Stimulated activated CD8-positive, alpha-beta memory T cell treated with anti-CD3 and anti-CD28 coated beads, Interleukin-7, amount 100 ng/mL, for 1 hour (primary cell): ENCODE results near the gene DNAH2.

Source experiments
- DNase-seq, 2 donors: peaks; one replicate each; pipeline ENCODE4 v3.0.0-alpha.2; 2020; ENCODE audit warnings: low read depth in 2 of 2

The DNAH2 gene

DNA sequence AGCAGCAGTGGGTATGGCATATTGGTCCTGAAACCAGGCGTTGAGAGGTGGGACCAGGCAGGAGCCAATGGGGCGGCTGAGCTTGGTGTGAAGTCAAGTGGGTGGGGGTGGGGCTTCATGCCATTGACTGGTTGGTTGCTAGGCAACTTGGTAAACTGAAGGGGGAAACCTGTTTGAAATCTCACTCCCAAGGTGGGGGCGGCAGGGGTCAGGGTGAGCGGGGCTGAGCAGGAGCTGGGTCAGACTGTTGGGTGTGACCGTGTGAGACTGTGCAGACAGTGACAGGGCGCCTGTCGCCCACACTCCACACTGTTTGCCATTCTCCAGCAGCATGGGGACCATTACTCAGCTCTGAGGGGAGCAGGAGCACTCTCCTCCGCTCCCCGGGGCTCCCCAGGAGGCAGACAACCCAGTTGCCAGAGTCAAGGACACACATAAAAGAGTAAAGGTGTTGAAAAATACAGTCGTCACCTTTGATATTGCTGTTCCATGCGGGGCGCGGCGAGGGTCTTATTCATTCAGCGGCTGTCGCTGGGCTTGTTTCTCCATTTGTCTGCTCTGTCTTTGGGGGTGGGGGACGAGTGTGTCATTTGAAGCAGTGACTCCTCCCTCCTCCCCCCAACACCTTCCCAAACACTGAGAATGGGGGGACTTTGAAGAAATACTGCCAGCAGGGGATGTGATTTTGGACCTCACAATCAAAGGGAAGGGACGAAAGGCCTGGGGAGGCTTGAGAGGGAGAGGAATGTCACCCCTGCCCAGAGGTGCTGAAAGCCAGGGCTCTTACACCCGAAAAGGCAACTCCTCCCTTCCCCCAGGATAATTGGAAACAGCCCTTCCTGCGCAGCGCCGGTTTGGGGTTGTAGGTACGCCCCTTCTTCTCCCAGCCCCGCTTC, 13.7 kb upstream of the DNAH2 start:
- DNase-seq: no peak

DNA sequence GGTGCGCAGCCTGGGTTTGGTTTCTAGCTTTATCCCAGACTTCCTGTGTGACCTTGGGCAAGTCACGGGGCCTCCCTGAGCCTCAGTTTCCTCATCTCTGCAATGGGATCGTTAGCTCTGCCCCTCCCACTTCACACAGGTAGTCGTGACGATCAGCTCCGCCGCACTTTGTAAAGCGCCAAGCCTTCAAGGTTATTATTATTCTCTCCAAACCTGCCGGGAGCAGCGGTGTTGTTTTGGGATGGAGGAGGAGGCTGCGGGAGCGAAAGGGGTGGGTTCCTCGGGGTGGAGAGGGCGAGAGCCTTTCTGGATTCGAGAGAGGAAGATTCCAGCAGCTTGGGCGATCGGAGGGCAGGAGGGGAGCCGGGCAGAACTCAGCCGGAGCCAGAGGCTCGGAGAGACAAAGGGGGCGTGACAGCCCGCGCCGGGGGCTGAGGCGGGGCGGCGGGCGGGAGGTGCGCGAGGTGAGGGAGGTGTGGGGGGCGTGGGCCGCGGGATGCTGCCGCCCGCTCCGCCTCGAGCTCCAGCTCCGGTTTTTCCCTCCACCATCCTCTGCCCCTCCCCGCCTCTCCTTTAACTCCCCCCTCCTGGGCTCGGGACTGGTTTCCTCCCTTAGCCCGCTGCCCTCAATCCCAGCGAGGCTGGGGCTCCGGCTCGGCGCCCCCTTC, 12.8 kb upstream of the DNAH2 start, which contains the start of gene EFNB3:
Gene EFNB3 (plus strand): TSS at position 602 of the 668 bp plus-strand sequence. CDS start 397 bp downstream, outside the sequence.
- DNase-seq: no peak

DNA sequence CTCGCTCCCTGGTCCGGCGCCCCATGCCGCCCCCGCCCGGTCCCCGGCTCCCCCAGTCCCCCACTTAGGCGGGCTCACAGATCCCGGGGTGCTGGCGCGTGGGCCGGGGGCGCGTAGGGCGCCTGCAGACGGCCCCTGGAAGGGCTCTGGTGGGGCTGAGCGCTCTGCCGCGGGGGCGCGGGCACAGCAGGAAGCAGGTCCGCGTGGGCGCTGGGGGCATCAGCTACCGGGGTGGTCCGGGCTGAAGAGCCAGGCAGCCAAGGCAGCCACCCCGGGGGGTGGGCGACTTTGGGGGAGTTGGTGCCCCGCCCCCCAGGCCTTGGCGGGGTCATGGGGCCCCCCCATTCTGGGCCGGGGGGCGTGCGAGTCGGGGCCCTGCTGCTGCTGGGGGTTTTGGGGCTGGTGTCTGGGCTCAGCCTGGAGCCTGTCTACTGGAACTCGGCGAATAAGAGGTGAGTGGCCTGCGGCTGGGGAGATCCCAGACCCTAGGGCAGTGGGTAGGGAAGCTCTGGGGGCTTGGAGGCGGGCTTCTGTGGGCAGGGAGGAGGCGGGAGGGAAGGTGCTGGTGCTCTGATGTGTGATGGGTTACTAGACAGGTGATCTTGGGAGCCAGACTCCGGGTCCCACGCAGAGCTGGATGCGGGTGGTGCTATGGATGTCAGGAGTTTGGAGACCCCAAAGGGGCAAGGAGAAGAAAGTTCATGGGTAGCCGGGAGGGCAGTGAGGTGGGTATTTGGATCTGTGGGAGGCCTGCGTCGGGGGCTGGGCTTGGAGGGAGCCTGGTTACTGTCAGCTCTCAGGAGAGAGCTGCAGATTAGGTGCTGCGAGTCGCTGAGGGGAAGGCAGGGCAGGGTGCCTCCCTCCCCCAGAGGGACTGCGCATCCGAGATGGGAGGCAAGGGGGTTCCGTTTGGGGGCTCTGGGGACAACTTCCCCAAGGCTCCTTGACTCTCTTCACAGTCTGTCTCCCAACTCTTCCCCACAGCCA, 12.0 kb upstream of the DNAH2 start:
- no peak for DNase-seq

DNA sequence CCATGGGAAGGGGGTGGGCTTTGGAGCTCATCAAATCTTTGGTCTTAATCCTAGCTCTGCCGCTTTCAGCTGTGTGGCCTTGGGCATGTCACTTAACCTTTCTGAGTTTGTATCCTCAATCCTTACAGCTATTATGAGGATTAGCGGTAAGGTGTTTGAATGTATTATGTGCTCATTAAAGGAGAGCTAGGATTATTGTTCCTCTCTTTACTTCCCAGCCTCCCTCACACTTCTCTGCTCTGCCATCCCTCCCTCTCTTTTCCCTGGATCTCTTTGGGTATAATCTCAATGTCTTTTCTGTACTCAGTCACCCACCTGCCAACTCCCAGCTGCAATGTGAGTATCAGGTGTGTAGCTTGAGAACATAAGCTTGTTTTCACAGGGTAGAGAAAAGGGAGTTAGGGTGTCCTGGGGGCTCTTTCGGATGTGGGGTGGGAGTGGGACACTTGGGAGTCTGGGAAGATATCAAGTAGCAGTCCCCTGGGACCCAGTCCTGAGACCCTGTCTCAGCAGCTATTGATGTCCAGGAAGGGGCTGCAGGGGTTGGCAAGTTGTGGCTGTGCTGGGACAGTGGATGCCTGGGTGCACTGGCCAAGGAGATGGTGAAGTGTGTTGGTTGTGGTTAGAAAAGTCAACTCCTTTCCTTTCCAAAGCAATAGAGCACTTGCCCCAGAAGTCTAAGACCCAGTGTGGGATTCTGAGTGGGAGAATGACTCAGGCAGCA, 10.8 kb upstream of the DNAH2 start:
- DNase-seq: no peak

DNA sequence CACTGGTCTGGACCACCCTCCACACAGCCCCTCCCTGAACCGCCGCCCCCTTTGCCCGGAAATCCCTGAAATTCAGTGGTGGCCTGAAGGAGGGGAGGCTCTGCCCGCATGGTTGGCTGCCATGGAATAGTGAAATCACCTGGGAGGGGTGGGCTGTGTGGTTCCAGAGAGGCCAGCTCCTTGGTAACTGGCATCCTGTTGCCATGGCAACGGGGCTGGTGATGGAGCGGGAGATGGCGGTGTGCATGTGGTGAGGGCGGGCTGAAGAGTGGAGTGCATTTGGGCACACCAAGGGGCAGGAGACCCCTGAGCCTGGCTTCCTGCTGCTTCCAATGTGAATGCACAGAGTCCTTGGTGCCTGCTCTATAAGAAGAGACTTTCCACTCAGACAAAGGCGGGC, 10.1 kb upstream of the DNAH2 start:
- DNase-seq: no peak

DNA sequence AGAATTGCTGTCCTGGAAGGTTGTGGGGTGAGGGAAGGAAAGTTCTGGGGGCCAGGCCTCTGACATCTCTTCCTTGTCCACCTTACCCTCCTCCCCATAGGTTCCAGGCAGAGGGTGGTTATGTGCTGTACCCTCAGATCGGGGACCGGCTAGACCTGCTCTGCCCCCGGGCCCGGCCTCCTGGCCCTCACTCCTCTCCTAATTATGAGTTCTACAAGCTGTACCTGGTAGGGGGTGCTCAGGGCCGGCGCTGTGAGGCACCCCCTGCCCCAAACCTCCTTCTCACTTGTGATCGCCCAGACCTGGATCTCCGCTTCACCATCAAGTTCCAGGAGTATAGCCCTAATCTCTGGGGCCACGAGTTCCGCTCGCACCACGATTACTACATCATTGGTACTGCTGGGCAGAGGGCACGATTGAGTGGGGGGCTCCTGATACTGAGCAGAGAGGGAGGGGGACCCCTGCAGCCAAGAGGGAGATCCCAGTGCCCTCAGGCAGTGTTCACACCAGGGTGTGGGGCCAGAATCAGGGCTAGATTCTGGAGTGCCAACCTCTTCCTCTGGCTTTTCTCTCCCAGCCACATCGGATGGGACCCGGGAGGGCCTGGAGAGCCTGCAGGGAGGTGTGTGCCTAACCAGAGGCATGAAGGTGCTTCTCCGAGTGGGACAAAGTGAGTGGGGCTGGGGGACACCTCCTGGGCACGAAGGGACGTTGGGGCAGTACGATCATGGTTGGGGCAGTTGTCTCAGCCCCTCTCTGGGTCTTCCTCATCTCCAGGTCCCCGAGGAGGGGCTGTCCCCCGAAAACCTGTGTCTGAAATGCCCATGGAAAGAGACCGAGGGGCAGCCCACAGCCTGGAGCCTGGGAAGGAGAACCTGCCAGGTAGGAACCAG, 9.4 kb upstream of the DNAH2 start:
- DNase-seq: no peak

DNA sequence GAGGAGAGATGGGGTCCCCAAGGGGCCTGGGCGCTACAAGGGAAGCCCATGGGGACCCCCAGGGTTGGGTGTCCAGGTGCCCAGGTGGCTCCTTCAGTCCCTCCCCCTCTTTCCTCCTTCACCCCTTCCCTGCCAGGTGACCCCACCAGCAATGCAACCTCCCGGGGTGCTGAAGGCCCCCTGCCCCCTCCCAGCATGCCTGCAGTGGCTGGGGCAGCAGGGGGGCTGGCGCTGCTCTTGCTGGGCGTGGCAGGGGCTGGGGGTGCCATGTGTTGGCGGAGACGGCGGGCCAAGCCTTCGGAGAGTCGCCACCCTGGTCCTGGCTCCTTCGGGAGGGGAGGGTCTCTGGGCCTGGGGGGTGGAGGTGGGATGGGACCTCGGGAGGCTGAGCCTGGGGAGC, 8.5 kb upstream of the DNAH2 start:
- DNase-seq: no peak

DNA sequence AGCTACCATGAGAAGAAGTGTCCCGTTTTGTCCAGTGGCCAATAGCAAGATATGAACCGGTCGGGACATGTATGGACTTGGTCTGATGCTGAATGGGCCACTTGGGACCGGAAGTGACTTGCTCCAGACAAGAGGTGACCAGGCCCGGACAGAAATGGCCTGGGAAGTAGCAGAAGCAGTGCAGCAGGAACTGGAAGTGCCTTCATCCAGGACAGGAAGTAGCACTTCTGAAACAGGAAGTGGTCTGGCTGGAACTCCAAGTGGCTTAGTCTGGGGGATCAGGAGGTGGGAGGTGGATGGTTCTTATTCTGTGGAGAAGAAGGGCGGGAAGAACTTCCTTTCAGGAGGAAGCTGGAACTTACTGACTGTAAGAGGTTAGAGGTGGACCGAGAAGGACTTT, 7.2 kb upstream of the DNAH2 start:
- DNase-seq: no peak

DNA sequence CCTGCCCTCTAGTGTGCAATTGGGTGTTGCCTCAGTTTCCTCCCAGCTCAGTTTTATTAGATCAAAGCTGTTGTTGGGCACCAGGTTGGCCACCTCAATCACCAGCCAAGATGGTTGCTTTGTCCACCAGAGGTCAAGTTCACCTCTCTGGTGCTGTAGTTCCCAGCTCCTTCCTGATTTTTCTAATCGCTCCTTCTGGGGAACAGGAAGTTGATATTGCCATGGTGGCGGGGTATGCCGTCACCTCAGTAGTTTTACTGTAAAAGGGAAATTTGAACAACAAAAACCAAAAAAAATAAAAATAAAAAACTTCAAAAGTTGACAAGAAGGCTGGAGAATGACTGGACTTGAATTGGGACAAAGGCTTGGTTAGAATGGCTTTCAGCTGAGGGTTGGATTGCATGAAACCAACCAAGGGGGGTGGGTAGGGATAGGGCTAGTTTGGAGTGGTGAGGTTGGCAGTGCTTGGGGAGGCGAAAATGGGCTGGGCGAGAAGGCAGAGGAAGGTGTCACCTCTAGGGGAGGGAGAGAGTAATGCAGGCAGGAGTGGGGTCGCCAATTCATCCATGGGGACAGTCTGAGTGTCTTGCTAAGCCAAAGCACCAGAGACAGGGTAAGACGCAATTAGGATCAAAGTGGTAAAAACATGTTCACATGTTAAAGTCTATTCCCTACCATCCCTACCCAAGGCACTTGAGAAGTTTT, 6.3 kb upstream of the DNAH2 start:
- DNase-seq: no peak

DNA sequence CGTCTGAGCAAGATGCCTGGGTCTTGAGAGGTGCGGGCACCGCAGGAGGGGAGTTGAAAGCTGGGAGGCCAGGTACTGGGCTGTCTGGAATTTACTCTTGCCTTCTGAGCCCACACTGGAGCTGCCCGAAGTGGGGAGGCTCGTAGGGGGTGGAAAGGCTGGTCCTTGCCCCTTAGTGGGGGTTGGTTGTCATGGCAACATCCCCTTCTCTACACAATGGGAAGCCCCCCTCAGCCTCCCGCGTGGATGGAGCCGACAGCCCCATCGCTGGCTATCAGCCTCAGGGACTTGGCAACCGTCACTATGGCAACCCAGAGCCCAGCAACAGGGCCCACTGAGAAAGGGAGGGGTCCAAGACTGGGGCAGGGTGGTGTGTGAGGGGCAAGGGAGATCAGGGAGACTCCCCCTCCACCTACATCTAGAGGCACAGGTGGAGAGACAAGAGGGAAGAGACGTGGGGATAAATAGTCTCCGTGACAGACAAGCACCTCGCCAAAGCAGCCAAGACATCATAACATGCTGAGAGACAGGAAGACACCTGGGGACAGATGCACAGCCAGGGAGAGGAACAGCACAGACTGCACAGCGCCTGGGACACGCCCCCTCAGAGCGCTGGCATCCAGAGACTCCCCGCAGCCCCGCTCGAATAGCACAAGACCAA, 5.3 kb upstream of the DNAH2 start:
- DNase-seq: no peak

DNA sequence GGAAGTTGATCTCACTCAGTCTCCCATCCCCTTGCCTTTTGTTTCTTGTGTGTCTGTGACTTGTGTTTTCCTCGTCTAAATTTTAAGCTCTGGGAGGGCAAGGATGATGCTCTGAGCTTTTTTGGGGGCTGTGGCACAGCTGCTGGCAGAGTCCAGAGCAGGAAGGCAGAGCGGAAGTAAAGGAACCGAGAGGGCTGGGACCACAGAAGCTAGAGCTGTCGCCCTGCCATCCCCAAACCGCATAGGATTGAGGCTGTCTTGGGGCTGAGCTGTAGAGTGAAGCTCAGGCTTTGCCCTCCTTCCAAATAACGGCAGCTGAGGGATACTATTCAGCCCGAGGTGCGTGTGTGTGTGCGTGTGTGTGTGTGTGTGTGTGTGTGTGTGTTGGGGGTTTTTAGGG, 3.8 kb upstream of the DNAH2 start:
- no peak for DNase-seq

DNA sequence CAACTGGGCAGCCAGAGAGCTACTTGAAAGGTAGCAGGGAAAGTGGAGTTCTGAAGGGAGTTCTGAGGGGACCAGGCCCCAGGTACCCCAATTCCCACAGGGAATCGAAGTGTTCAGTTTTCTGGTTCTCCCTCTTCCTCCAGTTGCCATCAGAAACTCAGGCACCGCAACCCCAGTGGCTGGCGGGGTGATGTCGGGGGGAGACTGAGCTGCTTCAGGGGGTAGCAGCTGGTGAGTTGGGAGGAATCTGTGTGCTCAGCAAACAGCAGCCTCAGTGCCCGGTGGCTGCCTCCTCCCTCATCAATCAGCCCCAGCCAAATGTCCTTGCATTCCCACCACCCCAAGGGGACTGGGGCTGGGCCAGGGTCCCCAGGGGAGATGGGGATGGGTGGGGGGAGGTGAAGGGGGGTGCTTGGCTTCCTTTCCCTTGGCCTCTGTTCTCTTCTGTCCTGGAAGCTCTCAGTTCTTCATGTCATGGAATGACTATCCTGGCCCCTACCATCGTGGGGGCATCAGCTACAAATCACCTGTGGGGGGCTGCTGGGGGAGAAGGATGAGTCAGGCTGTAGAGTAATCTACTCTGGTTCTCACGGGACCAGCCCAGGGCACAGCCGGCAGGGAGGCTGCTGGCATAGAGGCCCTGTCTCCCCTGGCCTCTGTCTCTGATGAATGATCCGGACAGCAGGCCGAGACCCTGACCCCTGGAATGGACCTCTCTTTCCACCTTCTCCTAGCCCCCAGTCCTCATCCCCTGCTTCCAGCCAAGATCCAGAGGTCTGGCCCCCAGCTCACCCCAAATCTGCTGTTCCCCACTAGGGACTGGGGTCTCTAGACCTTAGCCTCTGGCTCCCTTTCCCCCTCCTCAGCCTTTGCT, 2.6 kb upstream of the DNAH2 start:
- DNase-seq: no peak

DNA sequence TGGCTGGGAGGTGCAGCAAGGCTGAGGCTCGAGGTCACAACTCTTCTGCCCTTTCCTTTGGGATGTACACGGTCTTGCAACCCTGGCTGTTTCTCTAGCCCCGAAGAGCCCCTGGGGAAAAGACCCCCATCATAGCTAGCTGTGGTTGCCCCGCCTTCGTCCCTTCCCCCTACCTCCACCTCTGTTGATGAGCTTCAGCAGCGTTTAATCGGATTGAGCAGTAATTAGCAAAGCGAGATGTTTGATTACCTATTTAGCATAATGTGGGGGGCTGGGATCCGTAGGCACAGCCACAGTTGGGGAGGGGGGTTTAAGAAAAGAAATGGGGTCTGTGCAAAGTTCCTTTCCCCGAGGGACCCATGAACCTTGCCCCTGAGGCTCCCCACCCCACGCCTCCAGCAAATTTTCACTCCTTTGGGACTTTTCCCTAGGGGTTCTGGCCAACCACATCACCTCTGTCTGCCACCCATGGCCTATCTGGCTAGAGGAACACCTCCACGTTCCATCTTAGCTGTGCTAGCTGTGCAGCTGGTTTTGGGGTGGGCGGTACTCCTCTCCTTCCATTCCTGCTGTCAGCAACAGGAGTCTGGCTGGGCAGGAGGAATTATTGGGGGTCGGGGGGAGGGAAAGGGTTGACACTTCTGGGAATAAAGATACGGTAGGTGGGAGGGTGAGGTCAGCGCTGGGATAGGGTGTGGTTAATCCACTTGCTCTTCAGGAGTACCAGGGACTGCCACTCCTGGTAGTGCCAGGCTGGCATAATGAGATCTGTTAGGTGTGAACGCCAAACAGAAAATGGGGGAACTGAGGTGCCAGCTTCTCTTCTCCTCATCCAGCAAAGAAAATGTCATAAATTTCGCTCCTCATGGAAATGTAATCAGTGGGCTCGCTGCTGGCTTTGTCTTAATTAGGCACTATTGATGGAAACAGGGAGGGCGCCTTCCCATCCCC, 1.3 kb upstream of the DNAH2 start:
- DNase-seq: no peak

DNA sequence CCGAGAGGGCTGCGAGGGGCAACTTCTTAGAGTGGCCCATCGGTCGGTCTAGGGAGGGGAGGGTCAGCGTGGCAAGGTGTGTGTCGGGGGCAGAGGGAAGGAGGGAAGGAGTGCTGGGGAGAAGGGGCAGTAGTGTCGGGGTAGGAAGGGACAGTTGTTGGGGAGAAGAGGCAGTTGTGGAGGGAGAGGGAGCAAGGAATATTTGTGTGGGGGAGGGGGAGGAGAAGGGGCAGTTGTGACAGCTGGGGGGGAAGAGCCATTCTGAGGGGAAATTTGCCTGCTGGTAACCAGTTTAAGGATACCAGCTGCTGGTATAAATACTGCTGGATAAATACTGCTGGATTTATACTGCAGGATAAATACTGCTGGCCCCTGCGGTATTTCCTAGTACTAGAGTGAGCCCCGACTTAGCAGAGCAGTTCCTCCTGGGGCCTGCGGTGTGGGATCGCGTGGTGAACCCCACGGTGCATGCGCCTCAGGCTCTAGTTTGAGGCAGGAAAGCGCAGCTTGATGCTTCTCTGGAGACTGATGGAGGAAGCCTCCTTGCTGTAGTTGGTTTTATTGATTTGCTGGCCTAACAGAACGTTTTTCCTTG, 309 bp downstream of the DNAH2 start:
- DNase-seq: no peak

DNA sequence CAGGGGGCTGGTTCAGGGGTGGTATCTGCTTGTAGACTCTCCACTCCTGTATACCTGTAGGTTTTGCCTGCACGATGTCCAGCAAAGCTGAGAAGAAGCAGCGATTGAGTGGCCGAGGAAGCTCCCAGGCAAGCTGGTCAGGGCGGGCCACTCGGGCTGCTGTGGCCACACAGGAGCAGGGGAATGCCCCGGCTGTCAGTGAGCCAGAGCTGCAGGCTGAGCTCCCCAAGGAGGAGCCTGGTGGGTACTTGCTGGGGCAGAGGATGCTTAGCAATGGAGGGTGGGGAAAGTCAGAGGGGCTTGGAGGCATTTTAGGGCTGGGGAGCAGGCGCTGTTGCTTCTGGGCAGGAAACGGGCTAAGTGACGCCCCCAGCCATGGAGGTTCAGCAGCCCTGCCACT, 2.1 kb downstream of the DNAH2 start:
- no peak for DNase-seq

DNA sequence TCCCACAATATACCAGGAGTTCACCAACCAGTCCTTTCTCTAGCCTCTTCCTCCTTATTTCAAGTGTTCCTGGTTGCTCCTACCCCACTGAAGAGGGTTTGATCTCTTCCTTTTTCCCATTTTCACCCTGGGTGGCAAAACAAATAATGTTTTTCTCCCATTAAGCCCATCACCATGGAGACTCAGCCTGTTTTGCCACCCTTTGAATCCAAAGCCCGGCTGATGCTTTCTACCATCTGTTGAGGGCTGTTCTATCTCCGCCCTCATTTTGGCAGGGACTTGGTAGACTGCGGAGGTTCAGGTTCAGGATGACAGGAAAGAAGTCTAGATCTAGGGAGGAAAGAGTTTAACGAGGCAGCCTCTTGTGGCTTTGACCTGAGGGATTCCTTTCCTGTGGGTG, 2.6 kb downstream of the DNAH2 start:
- DNase-seq: no peak

DNA sequence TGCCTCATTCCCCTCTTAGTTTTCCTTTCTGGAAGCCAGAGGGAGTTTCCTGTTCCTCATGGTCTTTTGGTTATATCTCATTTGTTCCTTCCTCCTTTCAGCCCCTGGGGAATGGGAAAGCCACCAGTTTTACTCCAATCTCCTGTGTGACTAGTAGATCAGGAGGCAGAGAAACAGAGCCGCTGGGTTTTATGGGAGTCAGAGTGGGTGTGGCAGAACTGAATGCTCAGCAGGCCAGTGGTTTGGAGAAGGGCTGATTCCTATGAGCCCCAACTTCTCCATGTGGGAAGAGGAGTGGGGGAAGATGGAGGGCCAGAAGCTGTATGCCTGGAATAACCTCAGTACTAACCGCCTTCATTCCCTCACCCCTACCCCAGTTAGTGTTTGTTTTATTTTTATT, 4.1 kb downstream of the DNAH2 start:
- DNase-seq: no peak
